Activated CD4-positive, CD25-positive, alpha-beta regulatory T cell treated with anti-CD3 and anti-CD28 coated beads, Interleukin-2, amount 50 U/mL, for 24 hours (primary cell): ENCODE results near the gene PRSS2.
"Not testable (repeated sequence)": the region's sequence is repeated elsewhere in the genome, so short reads cannot be mapped to it uniquely, and the experiment has no call there.

Experiments used
- ATAC-seq, 2 donors: fragments of 150-1000 bp; cut with Tn5 transposase; one replicate each; pipeline ENCODE4 v1.10.0; 2021; ENCODE audit warnings: mild to moderate bottlenecking in 1 of 2, moderate library complexity in 1 of 2

PRSS2 gene

GRCh38 chr7:142770661-142771352 lies at the start of gene PRSS2:
PRSS2 (plus strand) TSS chr7:142770970; CDS start chr7:142770983, 13 bp downstream.
- peak in 1 of 2 donors; percentile 37 for ATAC-seq

- ATAC-seq, result no peak
These were observed 49.8 kb upstream of the PRSS2 start for GRCh38 chr7:142720986-142721385.

GRCh38 chr7:142722248-142722794 lies 48.4 kb upstream of the PRSS2 start:
- ATAC-seq, result no peak

- no peak for ATAC-seq
These were observed 37.5 kb upstream of the PRSS2 start for GRCh38 chr7:142733271-142733670.

GRCh38 chr7:142739923-142740492 lies 30.8 kb upstream of the PRSS2 start:
- ATAC-seq, result peak in 1 of 2 donors; percentile 64

- ATAC-seq, result no peak
These were observed 30.0 kb upstream of the PRSS2 start for GRCh38 chr7:142740786-142741185.

GRCh38 chr7:142741932-142742331 lies 28.8 kb upstream of the PRSS2 start:
- not testable (repeated sequence) for ATAC-seq

- no peak for ATAC-seq
These were observed 25.6 kb upstream of the PRSS2 start for GRCh38 chr7:142745091-142745635.

GRCh38 chr7:142745745-142746144 lies 25.0 kb upstream of the PRSS2 start:
- ATAC-seq, result no peak

- ATAC-seq, result no peak
These were observed 24.5 kb upstream of the PRSS2 start for GRCh38 chr7:142746264-142746663.

GRCh38 chr7:142748410-142748809 lies 22.4 kb upstream of the PRSS2 start:
- ATAC-seq, result not testable (repeated sequence)

GRCh38 chr7:142749218-142749993 lies 21.4 kb upstream of the PRSS2 start, which contains the start of gene PRSS1:
PRSS1 (plus strand) TSS chr7:142749472; CDS start chr7:142749485, 13 bp downstream.
- no peak for ATAC-seq

GRCh38 chr7:142750321-142750938 lies 20.3 kb upstream of the PRSS2 start:
- no peak for ATAC-seq

- not testable (repeated sequence) for ATAC-seq
These were observed 19.1 kb upstream of the PRSS2 start for GRCh38 chr7:142751526-142752175.

GRCh38 chr7:142752376-142753225 lies 18.2 kb upstream of the PRSS2 start:
- ATAC-seq, result no peak

GRCh38 chr7:142753366-142753765 lies 17.4 kb upstream of the PRSS2 start:
- no peak for ATAC-seq

- not testable (repeated sequence) for ATAC-seq
These were observed 16.8 kb upstream of the PRSS2 start for GRCh38 chr7:142753925-142754491.

GRCh38 chr7:142754681-142755575 lies 15.8 kb upstream of the PRSS2 start:
- no peak for ATAC-seq

GRCh38 chr7:142758312-142758711 lies 12.5 kb upstream of the PRSS2 start:
- not testable (repeated sequence) for ATAC-seq
